Measurements from ENCODE around the gene DCST1. TPM values are rescaled to one million over a fixed set of nuclear protein-coding genes. Genes with fewer than 3 reads are reported as not detected.

The DCST1 gene
- total RNA-seq, 1 experiment from 2014 or later: 0.32 TPM

DNA sequence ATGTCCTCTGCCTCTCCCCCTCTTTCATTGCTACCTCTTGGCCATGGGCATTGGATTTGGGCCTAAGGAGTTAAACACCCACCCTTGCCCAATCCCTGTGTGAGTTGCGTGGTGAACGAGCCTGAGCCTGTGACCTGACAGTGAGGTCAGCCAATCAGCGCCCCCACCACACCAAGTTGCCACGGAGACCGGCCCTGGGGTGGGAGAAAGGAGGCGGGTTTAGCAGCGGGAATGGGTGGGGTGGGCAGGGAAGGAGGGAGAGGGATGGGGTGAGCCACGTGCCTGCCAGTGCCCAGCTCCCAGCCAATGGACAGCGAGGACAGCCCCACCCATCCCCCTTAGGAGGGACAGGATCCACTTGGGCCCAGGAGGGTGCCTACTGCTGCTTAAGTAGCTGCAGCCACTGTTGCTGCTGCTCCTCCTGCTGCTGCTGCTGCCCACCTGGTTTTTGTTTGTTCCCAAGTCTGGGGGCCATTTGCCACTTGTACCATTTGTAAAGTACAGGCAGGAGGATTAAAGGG is 21.5 kb upstream of the DCST1 start:
- ChIA-PET RAD21 (ENCODE audit: low non-redundant PET in 1 of 2, low total read pairs in 2 of 2, uncharacterized antibody in 2 of 2, unreplicated experiment in 2 of 2) (no interaction called here), CTCF (no interaction called here), POLR2A (interaction anchor here (0.5 to 1.0 kb wide), 2 partner anchors 11 to 19 kb away, joined by 3 read pairs; no protein-coding TSS in a partner anchor)
- H3K79me2 ChIP-seq (ENCODE audit: insufficient read depth, low read length): peaks cover 57% of the 10 kb centered on the region
- BruUV-seq (replicated peaks): no TSS peak
- peak overlapping the region; percentile 30; the same call in 1 of the 2 replicates for H3K27ac ChIP-seq (ENCODE audit: low read depth, low read length)
- H3K27me3 ChIP-seq (ENCODE audit: insufficient read depth, low read length): no peaks in the 10 kb centered on the region
- peak overlapping the region; percentile 11; the same call in 1 of the 2 replicates for H3K9ac ChIP-seq (ENCODE audit: low read length)
- H3K9me3 ChIP-seq (ENCODE audit: control insufficient read depth in 1 of 2, insufficient read depth in 1 of 2, low read depth in 1 of 2, low read length in 2 of 2): no peaks in the 10 kb centered on the region
- no peak overlapping the region for H3K4me3 ChIP-seq (replicated peaks in 1 of 2; ENCODE audit: low read depth in 1 of 2, low read length in 2 of 2)
- DNase-seq (ENCODE audit: low read depth, low spot score): peak; percentile 62
- no peak overlapping the region for H2AFZ ChIP-seq (ENCODE audit: low read depth, low read length, poor library complexity, severe bottlenecking)
- TF ChIP-seq ELF1 (IDR thresholded peaks at IDR 0.05; ENCODE audit: borderline replicate concordance, low read depth): no peak
- no peak for TF ChIP-seq CEBPB (IDR thresholded peaks at IDR 0.05; ENCODE audit: low read depth)
- no peak for TF ChIP-seq EZH2phosphoT487 (IDR thresholded peaks at IDR 0.05; ENCODE audit: borderline replicate concordance)
- TF ChIP-seq FOSL1 (IDR thresholded peaks at IDR 0.05; ENCODE audit: low read depth): no peak
- no peak for TF ChIP-seq SRF (IDR thresholded peaks at IDR 0.05; ENCODE audit: low read depth)
- TF ChIP-seq EGR1 (IDR thresholded peaks at IDR 0.05; ENCODE audit: low read depth): no peak
- no peak for TF ChIP-seq JUND (IDR thresholded peaks at IDR 0.05)
- intact Hi-C loops (cut with micrococcal nuclease): no loop called here
- H3K9me2 ChIP-seq (ENCODE audit: insufficient read depth): no peaks in the 10 kb centered on the region
- H3K4me1 ChIP-seq (ENCODE audit: control insufficient read depth in 1 of 2, insufficient read depth in 2 of 2, low read length in 2 of 2): peaks cover 13 to 61% of the 10 kb centered on the region in 2 experiments
- no peaks in the 10 kb centered on the region for H4K20me1 ChIP-seq (ENCODE audit: insufficient read depth)
- peaks cover 13 to 27% of the 10 kb centered on the region in 2 experiments; a peak in 3 of 4 replicates for H3K36me3 ChIP-seq (ENCODE audit: control insufficient read depth in 1 of 2, insufficient read depth in 2 of 2, low read length in 2 of 2)
- ATAC-seq: peak; percentile 68
- peak overlapping the region; percentile 53 for H3K4me2 ChIP-seq (ENCODE audit: low read length)

DNA sequence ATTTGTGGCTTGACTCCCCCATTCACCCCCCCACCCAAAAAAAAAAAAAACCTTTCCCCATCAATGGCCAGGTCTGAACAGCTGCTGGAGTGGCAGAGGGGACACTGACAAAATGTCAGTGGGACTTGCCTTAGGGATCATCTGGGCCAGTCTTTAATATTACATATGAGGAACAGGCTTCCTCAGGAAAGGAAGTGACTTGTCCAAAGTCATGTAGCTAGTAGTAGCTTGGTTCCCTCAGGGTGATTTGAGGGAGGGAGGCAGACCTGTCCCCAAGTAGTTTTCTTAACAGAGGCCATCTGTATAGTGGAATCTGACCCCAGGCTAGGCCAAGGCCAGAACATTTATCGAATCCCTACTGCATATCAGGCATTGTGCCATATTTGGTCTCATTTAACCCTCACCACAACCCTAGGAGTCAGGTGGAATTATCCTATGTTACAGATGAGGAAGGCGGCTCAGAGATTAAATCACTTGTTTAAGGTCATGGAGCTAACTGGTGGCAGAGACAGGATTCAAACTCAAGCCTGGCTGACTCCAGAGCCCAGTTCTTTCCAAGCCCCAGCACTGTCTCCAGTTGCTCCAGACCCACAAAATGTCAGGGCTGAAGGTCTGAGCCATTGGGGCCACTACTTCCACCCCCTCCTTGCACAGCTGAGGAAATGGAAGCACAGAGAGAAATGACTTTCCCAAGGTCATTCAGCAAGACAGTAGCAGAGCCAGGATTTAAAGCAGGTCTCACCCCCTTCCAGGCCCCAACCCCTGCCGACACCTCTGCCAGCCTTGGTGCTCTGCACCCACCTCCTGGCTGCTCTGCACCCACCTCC is 20.6 kb upstream of the DCST1 start:
- no peaks in the 10 kb centered on the region for H4K20me1 ChIP-seq (ENCODE audit: insufficient read depth)
- BruUV-seq (replicated peaks): no TSS peak
- no peak overlapping the region for H2AFZ ChIP-seq (ENCODE audit: low read depth, low read length, poor library complexity, severe bottlenecking)
- DNase-seq (ENCODE audit: low read depth, low spot score): no peak
- H3K27ac ChIP-seq (ENCODE audit: low read depth, low read length): no peak overlapping the region
- peaks cover 13 to 27% of the 10 kb centered on the region in 2 experiments; a peak in 3 of 4 replicates for H3K36me3 ChIP-seq (ENCODE audit: control insufficient read depth in 1 of 2, insufficient read depth in 2 of 2, low read length in 2 of 2)
- H3K27me3 ChIP-seq (ENCODE audit: insufficient read depth, low read length): no peaks in the 10 kb centered on the region
- no peaks in the 10 kb centered on the region for H3K9me3 ChIP-seq (ENCODE audit: control insufficient read depth in 1 of 2, insufficient read depth in 1 of 2, low read depth in 1 of 2, low read length in 2 of 2)
- ChIA-PET POLR2A (no interaction called here), CTCF (no interaction called here), RAD21 (ENCODE audit: low non-redundant PET in 1 of 2, low total read pairs in 2 of 2, uncharacterized antibody in 2 of 2, unreplicated experiment in 2 of 2) (no interaction called here)
- peaks cover 18 to 61% of the 10 kb centered on the region in 2 experiments for H3K4me1 ChIP-seq (ENCODE audit: control insufficient read depth in 1 of 2, insufficient read depth in 2 of 2, low read length in 2 of 2)
- H3K79me2 ChIP-seq (ENCODE audit: insufficient read depth, low read length): peaks cover 48% of the 10 kb centered on the region; the same call in 1 of the 2 replicates
- H3K9ac ChIP-seq (ENCODE audit: low read length): no peak overlapping the region
- H3K4me2 ChIP-seq (ENCODE audit: low read length): no peak overlapping the region
- no peak overlapping the region for H3K4me3 ChIP-seq (replicated peaks in 1 of 2; ENCODE audit: low read depth in 1 of 2, low read length in 2 of 2)
- intact Hi-C loops (cut with micrococcal nuclease): no loop called here
- no peaks in the 10 kb centered on the region for H3K9me2 ChIP-seq (ENCODE audit: insufficient read depth)
- no peak for ATAC-seq
- TF ChIP-seq POLR2A (IDR thresholded peaks at IDR 0.05; ENCODE audit: borderline replicate concordance, extremely low read depth, insufficient read depth, insufficient read length) (no peak), SIN3A (IDR thresholded peaks at IDR 0.05; ENCODE audit: low read depth) (no peak), POLR2AphosphoS5 (IDR thresholded peaks at IDR 0.05; ENCODE audit: low read depth, low read length) (no peak), ZNF274 (IDR thresholded peaks at IDR 0.05; ENCODE audit: low read depth, low read length) (no peak), FOSL1 (IDR thresholded peaks at IDR 0.05; ENCODE audit: low read depth) (no peak), EGR1 (IDR thresholded peaks at IDR 0.05; ENCODE audit: low read depth) (no peak), ZFX (IDR thresholded peaks at IDR 0.05) (no peak), YY1 (IDR thresholded peaks at IDR 0.05; ENCODE audit: extremely low read depth, insufficient replicate concordance, low read depth, low read length) (no peak), ZBTB33 (IDR thresholded peaks at IDR 0.05; ENCODE audit: extremely low read depth, insufficient replicate concordance, low read length) (no peak), CBX3 (IDR thresholded peaks at IDR 0.05; ENCODE audit: low read depth) (no peak), MAX (IDR thresholded peaks at IDR 0.05) (no peak), SRF (IDR thresholded peaks at IDR 0.05; ENCODE audit: low read depth) (no peak)
